GM19395 (cell line): ENCODE results near the gene SARDH.

ENCODE experiments used
- ATAC-seq: cut with Tn5 transposase; IDR thresholded peaks from one replicate; pipeline ENCODE4 v1.9.1; 2021; ENCODE audit warnings: mild to moderate bottlenecking, moderate library complexity; ENCODE audit not compliant: unreplicated experiment

The SARDH gene

GRCh38 chr9:133674091-133674490 lies 64.1 kb downstream of the SARDH start:
- no peak for ATAC-seq

- no peak for ATAC-seq
Measured at GRCh38 chr9:133673258-133673655, 64.9 kb downstream of the SARDH start.

GRCh38 chr9:133672503-133673257 lies 65.5 kb downstream of the SARDH start:
- no peak for ATAC-seq

GRCh38 chr9:133671371-133671770 lies 66.8 kb downstream of the SARDH start:
- no peak for ATAC-seq

- ATAC-seq, result no peak
Measured at GRCh38 chr9:133670466-133670865, 67.7 kb downstream of the SARDH start.

- no peak for ATAC-seq
Measured at GRCh38 chr9:133669182-133669801, 68.9 kb downstream of the SARDH start.

- ATAC-seq, result no peak
Measured at GRCh38 chr9:133667759-133668450, 70.2 kb downstream of the SARDH start.

- ATAC-seq, result no peak
Measured at GRCh38 chr9:133666845-133667244, 71.3 kb downstream of the SARDH start.

- no peak for ATAC-seq
Measured at GRCh38 chr9:133666387-133666786, 71.8 kb downstream of the SARDH start.

- no peak for ATAC-seq
Measured at GRCh38 chr9:133665535-133665934, 72.6 kb downstream of the SARDH start.

- no peak for ATAC-seq
Measured at GRCh38 chr9:133665096-133665495, 73.1 kb downstream of the SARDH start.

- ATAC-seq, result no peak
Measured at GRCh38 chr9:133664173-133665050, 73.7 kb downstream of the SARDH start.

- no peak for ATAC-seq
Measured at GRCh38 chr9:133661846-133662540, 76.2 kb downstream of the SARDH start.

- ATAC-seq, result no peak
Measured at GRCh38 chr9:133659516-133659915, 78.6 kb downstream of the SARDH start.

GRCh38 chr9:133658442-133659431 lies 79.4 kb downstream of the SARDH start:
- no peak for ATAC-seq

- ATAC-seq, result no peak
Measured at GRCh38 chr9:133657120-133657661, 81.0 kb downstream of the SARDH start.

GRCh38 chr9:133656211-133657119 lies 81.7 kb downstream of the SARDH start:
- no peak for ATAC-seq

GRCh38 chr9:133655701-133656100 lies 82.5 kb downstream of the SARDH start:
- ATAC-seq, result no peak
